ENCODE results near the gene RPP25L.
A peak's percentile ranks its signal among the peaks of the same experiment; 100 is the strongest.

The RPP25L gene

GRCh38 chr9:34611251-34611810 lies 566 bp downstream of the RPP25L start:
- DNase-seq (ENCODE audit: low read depth): no peak

DNA sequence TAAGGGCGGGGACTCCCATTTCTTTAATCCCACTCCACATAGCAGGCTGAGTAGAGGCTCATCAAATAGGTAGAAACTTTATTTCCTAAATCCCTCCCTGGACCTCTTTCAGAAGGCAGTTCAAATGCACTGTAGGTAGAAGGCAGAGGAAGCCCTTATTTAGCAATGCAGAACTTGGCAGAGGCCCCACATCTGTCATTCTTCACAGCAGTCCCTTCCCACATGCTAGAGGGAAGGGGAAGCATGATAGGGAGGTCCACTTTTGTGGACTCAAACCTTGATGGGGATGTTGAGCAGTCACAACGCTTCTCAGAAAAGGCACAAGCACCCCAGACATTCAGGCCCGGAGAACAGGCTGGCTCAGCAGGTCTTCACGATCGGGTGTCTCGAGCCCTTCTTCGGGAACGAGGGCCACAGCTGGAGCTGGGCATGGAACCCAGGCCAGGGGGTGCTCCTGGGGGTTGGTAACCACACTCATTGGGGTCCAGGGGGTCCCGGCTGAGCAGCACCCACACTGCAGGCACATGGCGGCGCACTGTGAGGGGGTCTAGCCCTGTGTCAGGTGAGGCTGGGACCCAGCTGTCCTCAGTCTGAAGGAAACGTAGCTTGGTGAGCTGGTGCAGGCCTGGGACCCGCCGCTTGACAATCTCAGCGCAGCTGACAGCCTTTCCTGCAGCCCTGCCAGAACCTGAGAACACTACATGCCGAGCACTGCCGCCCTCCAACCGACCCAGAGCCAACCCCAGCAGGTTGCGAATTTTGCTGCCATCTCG lies 1.3 kb downstream of the RPP25L start:
- DNase-seq (ENCODE audit: low read depth): no peak

- no peak for DNase-seq (ENCODE audit: low read depth)
Observed at GRCh38 chr9:34607331-34607730, 4.6 kb downstream of the RPP25L start.

DNA sequence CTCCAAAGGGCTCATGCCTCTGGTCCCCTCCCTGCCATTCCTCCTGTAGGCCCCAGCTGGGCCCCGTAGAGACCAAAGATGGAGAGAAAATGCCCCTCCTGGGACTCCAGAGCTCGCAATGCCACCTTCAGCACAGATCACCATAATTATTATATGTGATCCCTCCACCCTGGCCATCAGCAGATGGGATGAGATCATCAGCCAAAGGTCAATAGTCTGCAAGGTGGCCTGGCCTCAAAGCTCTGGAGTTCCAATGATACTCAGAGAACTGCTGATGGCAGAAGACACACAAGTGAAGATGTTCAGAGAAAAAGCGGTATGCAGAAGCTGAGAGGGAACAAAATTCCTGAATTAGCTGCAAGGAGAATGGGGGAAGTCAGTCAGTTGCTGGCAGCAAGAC lies 5.0 kb downstream of the RPP25L start:
- no peak for DNase-seq (ENCODE audit: low read depth)

- DNase-seq (ENCODE audit: low read depth): no peak
Observed at GRCh38 chr9:34606190-34606589, 5.7 kb downstream of the RPP25L start.

GRCh38 chr9:34603610-34604231 lies 8.2 kb downstream of the RPP25L start:
- DNase-seq (ENCODE audit: low read depth): peak; percentile 18

- DNase-seq (ENCODE audit: low read depth): no peak
Observed at GRCh38 chr9:34601937-34602573, 9.8 kb downstream of the RPP25L start.

GRCh38 chr9:34600908-34601307 lies 11.0 kb downstream of the RPP25L start:
- no peak for DNase-seq (ENCODE audit: low read depth)

DNA sequence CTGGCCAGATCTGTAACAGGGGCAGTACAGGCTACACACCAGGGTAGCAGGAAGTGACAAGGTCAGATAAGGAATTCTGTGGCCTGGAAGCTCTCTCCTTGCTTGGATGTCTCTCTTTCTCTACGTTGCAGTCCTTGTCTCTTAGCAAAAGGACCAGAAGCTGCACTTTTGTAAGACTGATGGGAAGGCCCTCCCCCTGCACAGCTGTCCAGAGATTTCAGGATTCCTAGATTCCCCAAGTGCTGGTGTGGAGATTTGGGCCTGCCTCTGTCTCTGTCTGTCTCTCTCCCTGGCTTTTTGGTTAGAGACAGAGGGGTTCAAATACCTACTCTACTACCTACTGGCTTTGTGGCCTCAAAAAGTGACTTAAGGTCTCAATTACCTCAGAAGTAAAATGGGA lies 12.4 kb downstream of the RPP25L start:
- no peak for DNase-seq (ENCODE audit: low read depth)

DNA sequence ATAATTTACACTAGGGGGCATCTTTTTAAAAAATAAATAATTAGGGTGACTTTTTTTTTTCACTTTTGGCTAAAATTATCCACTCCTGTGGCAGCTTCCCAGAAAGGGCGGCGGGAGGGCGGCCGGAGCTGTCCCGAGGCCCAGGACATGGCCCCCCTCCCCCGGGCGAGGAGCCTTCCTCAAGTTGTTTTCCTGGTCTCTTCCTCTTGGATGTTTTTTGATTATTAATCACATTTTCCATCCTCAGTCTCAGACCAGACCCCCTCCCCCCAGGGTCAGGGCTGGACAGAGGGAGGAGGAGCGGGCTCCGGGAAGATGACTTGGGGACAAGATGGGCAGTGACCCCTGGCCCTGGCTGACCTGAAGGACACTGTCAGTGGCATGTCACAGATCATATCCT lies 17.7 kb downstream of the RPP25L start:
- DNase-seq (ENCODE audit: low read depth): no peak

- no peak for DNase-seq (ENCODE audit: low read depth)
Observed at GRCh38 chr9:34592895-34593601, 18.8 kb downstream of the RPP25L start.

DNA sequence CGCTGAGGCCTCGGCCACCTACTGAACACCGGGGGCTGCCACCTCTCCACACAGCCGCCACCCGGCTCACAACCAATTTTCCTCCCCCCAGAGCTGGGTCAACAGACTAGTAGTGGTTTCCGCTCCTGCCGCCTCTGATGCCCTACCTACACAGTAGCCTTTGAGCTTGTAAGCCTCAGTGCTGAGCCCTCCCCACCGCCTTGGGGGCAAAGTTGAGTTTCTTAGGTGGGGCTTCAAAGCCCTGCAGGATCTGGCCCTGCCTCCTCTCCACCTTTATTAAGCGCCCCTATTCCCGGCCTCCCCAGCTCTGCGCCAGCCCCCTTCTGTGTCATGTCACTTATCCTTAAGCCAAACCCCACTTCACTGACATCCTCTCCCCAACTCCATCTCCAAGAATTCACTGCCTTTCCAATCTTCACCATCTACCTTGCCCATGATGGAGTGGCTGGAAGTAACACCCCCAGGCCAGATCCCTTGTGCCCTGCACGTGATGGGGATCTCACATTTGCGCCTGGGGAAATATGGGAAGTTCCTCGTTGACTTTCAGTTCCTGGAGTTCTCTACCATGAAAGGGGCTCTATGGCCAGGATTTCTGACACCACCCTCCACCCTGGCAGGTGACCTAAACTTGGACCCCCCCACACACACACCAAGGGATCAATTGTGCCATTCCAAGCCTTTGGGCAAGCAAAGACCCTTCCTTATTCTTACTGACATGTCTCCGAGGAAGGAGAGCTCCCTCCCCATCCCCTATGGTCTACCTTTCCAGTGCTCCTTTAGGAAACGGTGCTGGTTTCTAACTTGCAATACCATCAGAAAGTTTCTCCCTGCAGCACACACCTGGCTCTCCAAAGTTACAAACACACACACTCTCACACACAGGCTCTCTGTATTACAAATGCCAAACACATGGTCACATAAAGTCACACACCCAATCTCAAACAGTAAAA lies 19.7 kb downstream of the RPP25L start:
- no peak for DNase-seq (ENCODE audit: low read depth)

DNA sequence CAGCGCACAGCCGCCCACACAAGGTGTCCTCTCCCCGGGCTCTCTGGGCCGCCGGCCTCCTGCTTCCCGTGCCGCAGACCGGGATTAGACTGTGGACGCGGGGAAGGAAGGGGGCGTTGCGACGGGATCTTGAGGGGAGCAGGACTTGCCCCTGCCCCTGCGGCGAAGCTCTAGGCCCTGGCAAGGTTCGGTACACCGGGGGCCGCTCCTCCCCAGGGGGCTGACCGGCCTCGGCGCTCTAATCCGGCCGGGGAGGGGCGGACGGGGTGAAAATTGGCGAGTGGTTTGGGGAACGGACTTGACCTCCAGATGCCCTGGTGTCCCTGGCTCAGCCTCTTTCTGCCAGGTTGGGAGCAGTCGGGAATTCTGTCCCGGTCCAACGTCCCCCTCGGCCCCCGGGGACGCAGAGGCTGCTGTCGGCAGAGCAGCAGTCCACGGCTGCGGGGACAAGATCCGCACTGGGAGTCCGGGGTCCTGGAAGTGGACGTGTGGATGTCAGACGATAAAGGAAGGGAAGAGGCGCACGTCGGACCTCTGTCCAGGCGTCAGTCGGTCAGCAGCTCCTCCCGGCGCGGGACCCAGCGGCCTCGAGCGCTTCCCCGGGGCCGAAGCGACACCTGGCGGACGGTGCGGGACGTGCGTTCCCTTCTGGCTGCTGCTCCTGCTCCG lies 20.5 kb downstream of the RPP25L start:
- no peak for DNase-seq (ENCODE audit: low read depth)

- no peak for DNase-seq (ENCODE audit: low read depth)
Observed at GRCh38 chr9:34590381-34591247, 21.3 kb downstream of the RPP25L start.

DNA sequence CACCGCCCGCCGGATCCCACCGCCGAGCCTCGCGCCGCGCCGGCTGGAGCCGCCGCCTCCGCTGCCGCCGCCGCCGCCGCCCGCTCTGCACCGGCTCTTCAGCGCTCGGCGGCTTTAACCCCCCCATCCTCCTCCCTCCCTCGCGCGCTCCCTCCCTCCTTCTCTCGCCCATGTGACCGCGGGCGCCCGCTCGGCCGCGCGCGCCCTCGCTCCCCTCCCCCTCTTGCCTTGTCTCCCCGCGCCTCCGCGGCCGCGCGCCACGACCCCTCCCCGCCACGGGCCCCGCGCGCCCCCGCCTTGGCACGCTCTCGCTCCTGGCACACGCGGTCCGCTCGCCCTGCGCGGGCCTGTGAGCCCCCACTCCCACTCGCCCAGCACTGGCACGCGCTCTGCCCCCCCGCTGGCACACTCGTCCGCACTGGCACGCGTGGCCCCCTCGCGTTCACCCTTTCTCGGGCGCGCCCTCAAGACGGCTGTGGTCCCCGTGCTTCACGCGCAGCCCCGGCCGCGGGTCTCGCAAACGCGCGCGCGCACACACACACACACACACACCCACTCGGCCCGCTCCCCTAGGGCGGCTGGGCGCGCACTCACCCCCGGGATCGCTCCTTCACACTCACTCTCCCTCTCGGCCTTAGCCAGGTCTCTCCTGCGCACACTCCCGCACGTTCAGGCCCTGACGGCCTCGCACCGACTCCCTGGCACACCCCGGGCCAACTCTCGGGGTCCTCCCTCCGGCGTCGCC lies 22.1 kb downstream of the RPP25L start, which contains the start of gene CNTFR:
Gene CNTFR (minus strand): TSS at position 89 of the 745 bp plus-strand sequence. CDS start 20,743 bp downstream, outside the sequence.
- no peak for DNase-seq (ENCODE audit: low read depth)

DNA sequence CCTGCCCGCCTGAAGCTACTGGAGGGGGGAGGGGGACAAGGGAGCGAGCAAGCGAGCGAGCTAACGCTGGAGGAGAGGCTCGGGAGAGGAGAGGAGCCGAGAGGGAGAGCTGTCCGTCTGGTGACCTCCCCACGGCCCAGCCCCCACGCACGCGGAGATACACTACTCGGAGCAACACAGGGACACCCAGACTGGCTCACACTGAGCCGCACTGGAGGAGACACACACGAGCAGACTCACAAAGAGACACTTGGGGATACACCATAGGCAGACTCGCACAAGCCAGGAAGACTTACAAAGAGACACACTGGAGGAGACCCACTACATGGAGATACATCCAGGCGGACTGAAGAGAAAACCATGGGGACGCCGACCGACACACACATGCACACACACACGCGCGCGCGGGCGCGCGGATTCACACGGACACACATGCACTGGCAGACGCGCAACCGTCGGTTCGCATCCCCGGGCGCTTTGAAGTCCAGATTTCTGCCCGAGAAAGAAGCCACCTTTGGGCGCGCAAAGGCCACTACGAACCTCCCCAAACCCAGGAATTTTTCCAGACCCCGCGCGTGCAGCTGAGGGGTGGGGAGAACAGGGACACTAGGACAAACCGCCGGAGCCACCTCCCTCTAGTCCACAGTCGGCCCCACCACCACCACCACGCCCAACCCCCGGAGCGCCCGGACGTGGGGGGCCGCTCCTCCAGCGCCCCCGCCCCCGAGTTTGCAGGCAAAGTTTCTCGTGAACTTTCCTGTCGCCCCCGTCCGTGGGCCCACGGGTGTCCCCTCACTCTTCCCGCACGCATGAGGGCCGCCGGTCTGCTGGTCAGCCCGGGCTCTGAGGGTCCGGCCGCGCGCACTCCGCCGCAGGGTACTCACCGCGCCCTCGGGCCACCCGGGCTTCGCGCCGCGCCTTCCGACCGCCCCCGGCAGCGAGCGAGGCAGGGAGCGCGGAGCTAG lies 22.9 kb downstream of the RPP25L start:
- DNase-seq (ENCODE audit: low read depth): no peak

DNA sequence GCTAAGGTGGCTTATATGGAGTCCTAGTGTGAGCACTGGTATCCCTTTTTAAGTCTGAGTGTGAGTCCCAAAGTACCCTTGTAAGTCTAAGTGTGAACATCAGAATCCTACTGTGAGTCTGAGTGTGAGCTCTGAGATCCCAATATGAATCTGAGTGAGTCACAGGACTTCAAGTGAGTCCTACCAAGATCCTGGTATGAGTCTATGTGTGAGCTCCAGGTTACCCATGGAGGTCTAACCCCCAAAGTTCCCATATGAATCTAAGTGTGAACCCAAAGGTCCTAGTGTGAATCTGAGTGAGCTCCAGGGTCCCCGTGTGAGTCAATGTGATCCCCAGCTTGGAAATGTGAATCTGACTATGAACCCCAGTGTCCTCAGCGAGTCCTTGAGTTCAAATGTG lies 24.6 kb downstream of the RPP25L start:
- no peak for DNase-seq (ENCODE audit: low read depth)

Measured in GM04503 (cell line).